GM19455 (cell line): ENCODE measurements around the gene CHMP1A.
"Not testable (repeated sequence)": the region's sequence is repeated elsewhere in the genome, so short reads cannot be mapped to it uniquely, and the experiment has no call there.

Source experiments
- ATAC-seq: cut with Tn5 transposase; IDR thresholded peaks from one replicate; pipeline ENCODE4 v1.9.1; 2021; ENCODE audit not compliant: unreplicated experiment

Gene CHMP1A

DNA sequence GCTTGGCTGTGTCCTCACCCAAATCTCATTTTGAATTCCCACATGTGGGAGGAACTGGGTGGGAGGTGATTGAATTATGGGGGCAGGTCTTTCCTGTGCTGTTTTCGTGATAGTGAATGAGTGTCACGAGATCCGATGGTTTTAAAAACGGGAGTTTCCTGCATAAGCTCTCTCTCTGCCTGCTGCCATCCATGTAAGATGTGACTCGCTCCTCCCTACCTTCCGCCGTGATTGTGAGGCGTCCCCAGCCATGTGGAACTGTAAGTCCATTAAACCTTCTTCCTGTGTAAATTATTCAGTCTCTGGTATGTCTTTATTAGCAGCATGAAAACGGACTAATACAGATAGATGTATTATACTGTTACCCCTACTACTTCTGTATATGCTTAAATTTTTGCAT lies 3.7 kb upstream of the CHMP1A start:
- no peak for ATAC-seq

GRCh38 chr16:89660146-89660545 lies 2.6 kb upstream of the CHMP1A start:
- ATAC-seq, result no peak

GRCh38 chr16:89658221-89658879 lies 842 bp upstream of the CHMP1A start:
- no peak for ATAC-seq

DNA sequence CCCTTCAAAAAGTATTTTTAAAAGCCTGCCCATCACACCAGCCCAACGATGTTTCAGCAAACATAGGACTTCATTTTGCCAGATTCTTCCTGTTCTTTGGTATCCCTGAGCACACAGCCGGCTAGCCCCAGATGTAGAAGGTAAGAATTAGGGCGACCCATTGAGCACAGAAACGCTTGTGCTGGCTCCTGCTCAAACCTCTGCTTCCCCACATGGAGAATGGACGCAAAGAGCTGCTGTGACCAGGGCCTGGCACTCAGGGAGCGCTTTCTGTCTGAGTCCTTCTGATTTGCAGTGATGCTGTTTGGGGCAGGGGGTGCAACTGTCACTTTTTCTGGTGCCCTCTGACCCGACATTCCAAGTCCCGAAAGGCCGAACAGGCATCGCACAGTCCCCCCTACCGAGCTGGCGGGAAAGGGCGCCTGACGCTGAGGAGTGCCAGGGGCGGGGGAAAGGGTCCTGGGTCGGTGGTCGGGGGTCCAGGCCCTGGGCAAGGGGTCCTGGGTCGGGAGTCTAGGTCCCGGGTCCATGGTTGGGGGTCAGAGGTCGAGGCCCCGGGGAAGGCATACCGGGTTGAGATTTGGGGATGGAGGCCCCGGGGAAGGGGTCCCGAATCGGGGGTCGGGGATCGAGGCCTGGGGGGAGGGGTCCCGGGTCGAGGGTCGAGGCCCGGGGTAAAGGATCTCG lies 930 bp downstream of the CHMP1A start:
- ATAC-seq, result no peak

DNA sequence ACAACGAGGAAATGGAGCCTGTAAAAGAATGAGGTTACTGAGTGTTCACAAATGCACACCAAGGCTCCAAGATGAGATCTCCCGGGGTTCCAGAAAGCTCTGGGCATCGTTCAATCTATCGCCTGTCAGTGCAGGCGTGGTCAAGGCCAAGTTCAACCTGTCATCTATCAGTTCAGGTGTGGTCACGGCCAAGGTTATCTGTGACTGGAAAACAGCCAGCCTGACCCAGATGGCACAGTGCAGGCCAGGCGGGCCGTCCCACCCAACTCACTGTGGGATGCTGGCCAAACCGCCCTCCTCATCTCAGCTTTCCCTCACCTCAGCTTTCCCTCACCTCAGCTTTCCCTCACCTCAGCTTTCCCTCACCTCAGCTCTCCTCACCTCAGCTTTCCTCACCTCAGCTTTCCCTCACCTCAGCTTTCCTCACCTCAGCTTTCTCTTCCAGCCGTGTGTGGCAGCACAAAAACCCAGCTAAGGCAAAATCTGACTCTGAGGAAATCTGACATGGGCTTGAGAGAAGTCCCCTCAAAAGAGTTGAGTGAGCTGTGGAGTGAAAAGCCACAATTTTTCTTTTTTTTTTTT lies 2.4 kb downstream of the CHMP1A start:
- ATAC-seq, result no peak

GRCh38 chr16:89653656-89654295 lies 3.7 kb downstream of the CHMP1A start:
- no peak for ATAC-seq

GRCh38 chr16:89651584-89651983 lies 5.9 kb downstream of the CHMP1A start:
- no peak for ATAC-seq

DNA sequence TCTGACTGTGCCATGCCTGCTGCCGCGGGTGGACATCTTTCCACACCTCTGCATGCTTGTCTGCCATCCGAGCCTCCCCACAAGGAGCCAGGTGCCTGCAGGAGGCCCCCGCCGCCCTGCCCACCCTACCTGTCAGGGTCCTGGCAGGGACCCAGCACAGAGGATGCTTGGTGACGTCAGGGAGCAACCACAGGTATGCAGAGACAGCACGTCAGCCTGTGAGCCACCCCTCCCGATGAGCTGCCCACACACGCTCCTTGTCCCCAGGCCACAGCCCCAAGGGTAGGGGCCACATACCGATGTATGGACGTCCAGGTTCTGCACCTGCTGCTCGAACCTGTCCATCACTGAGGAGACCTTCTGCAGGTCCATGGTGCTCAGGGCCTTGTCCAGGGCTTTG lies 10.6 kb downstream of the CHMP1A start:
- no peak for ATAC-seq

GRCh38 chr16:89646270-89646669 lies 11.2 kb downstream of the CHMP1A start:
- no peak for ATAC-seq

DNA sequence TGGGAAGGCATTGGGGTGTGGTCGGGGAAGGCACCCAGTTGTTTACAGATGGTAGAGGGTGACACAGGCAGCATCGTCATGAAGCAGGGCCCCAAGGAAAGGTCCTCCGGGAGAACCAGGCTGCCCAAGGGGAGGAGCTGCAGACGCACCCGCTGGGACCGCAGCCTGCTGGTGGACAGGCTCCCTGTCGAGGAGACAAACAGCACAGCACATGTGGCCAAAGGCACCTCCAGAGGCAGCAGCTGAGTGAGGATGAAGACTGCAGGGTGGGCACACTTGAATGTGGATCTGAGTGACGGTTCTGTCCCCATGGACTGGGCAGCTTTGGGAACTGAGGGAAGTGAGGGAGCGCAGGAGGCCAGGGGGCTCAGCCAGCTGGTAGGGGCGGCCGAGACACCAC lies 12.4 kb downstream of the CHMP1A start:
- no peak for ATAC-seq

DNA sequence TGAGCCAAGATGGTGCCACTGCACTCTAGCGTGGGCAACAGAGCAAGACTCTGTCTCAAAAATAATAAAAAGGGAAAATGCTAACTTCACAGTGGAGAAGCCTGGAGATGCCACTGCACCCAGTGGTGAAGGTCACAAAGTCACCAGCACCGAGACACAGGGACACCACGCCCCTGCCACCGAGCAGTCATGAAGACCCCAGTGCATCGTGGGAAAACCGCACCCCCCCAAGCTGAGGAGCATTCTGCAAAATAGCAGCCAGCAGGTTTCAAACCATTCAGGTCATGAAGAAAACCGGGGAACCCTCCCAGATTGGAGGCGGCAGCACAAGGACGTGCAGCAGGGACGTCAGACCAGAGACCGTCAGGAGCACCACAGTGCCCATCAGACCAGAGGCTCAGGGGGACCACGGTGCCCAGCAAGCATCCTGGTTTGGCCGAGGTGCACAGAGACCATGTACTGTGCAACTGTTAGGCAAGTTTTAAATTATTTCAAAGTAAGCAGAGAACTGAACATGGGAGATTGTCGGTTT lies 13.7 kb downstream of the CHMP1A start:
- ATAC-seq, result no peak

DNA sequence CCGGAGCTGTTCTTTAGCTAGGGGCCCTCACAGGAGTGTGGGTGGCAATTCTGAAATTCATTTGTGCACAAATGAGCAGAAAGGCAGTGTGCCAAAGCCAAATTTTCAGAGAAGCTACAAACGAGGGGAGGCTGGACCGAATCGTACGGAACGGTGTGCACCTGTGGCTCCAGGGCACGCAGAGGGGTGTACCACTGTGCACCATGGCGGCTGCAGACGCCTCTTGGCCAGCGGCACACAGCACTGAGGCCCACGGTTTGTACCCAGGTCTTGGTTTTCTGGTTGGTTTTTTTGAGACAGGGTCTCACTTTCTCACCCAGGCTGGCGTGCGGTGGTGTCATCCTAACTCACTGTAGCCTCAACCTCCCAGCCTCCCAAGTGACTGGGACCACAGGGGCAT lies 14.9 kb downstream of the CHMP1A start:
- no peak for ATAC-seq

GRCh38 chr16:89641458-89642119 lies 15.9 kb downstream of the CHMP1A start:
- no peak for ATAC-seq

DNA sequence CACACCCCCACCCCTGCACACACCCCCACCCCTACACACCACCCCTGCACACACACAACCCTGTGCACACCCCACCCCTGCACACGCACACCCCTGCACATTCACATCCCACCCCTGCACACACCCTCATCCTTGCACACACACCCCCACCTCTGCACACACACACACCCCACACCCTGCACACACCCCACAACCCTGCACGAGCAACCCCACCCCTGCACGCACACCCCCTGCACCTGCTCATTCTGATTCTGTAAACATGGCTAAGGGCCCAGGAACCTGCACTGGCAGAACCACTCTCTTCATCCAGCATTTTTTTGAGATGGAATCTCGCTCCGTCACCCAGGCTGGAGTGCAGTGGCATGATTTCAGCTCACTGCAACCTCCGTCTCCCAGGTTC lies 18.1 kb downstream of the CHMP1A start:
- no peak for ATAC-seq

- no peak for ATAC-seq
These were observed 19.1 kb downstream of the CHMP1A start for GRCh38 chr16:89638455-89638854.

DNA sequence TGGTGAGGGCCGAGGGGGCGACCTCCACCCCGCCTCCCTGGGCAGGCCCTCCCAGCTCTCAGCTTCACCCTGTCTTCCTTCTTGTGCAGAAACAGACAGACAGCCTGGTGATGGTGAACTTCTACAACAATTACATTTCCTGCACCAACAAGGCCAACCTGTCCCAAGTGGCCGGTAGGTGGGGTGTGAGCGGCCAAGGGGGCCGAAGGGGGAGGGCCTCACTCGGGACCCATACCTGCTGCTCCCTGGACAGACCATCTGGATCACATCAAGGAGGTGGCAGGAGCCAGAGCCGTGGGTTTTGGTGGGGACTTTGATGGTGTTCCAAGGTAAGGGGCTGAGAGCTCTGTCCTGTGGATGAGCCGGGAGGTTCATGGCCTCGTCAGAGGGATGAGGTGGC lies 20.1 kb downstream of the CHMP1A start:
- no peak for ATAC-seq

GRCh38 chr16:89636663-89637062 lies 20.8 kb downstream of the CHMP1A start:
- ATAC-seq, result no peak

- not testable (repeated sequence) for ATAC-seq
These were observed 22.8 kb downstream of the CHMP1A start for GRCh38 chr16:89634463-89635385.

- ATAC-seq, result no peak
These were observed 24.4 kb downstream of the CHMP1A start for GRCh38 chr16:89633064-89633631.
